ENCODE data around the gene AVEN. TPM values are rescaled to one million over a fixed set of nuclear protein-coding genes. Genes with fewer than 3 reads are reported as not detected.

The AVEN gene
- total and polyA plus RNA-seq, 2 of the 13 experiments (the other 11 are each of a cell fraction or from before 2014, with no cell fraction given): 4.4 to 17.5 TPM

GRCh38 chr15:33840615-33841014 lies 198.4 kb downstream of the AVEN start:
- CTCF ChIA-PET (ENCODE audit: low intra/inter-chr PET ratio, low total read pairs): no interaction called here
- no peaks in the 10 kb centered on the region for H4K20me1 ChIP-seq (ENCODE audit: insufficient read depth, low read length)
- FAIRE-seq (no peak), DNase-seq (ENCODE audit: low spot score) (no peak), ATAC-seq (no peak)
- H3K4me3 ChIP-seq (replicated peaks in 1 of 3; ENCODE audit: insufficient read depth in 1 of 3, low read depth in 2 of 3, low read length in 3 of 3): no peak overlapping the region
- in situ Hi-C loops (cut with HindIII; ENCODE audit: extremely low pct_ligation_motif_present, low pct_unique_long_range_greater_than_20kb): no loop called here
- no peaks in the 10 kb centered on the region for H3K9me3 ChIP-seq (ENCODE audit: low read length)
- POLR2A ChIA-PET: no interaction called here
- 17% methylated on average over 3 of the region's 3 CpGs for WGBS (ENCODE audit: low lambda C conversion rate)
- no peak overlapping the region for H3K27ac ChIP-seq (ENCODE audit: extremely low read length, insufficient read depth, low read length)
- no peak overlapping the region for H3K4me2 ChIP-seq (ENCODE audit: low read depth, low read length)
- no peaks in the 10 kb centered on the region for H3K79me2 ChIP-seq (ENCODE audit: insufficient read depth, low read length)
- H3K9ac ChIP-seq (ENCODE audit: insufficient read depth, low read depth, low read length): no peak overlapping the region
- no TSS peak for BruUV-seq (replicated peaks)
- TF ChIP-seq MAFK (conservative IDR thresholded peaks at IDR 0.05 in 1 of 2, IDR thresholded peaks at IDR 0.05 in 1 of 2; ENCODE audit: low read length in 2 of 2): peak; percentile 62 to 64
- TF ChIP-seq MAFF (IDR thresholded peaks at IDR 0.05; ENCODE audit: low read depth, low read length): peak; percentile 69
- no peak for TF ChIP-seq ZNF646 (CRISPR knock-in tag; IDR thresholded peaks at IDR 0.05)
- no peak overlapping the region for H2AFZ ChIP-seq (ENCODE audit: low read length)
- no peaks in the 10 kb centered on the region for H3K4me1 ChIP-seq (ENCODE audit: insufficient read depth, low read length)
- no peaks in the 10 kb centered on the region for H3K36me3 ChIP-seq (replicated peaks in 1 of 2; ENCODE audit: control insufficient read depth in 1 of 2, insufficient read depth in 2 of 2, low read length in 2 of 2)
- 0 out of 5 replicates have a peak, but pooled peaks cover 0 to 4% of the 10 kb centered on the region in 2 experiments for H3K27me3 ChIP-seq (ENCODE audit: control insufficient read depth in 1 of 2, insufficient read depth in 2 of 2, low read length in 2 of 2)
- intact Hi-C loops (cut with micrococcal nuclease; ENCODE audit: unreplicated experiment): no loop called here

Data from HepG2 (cell line).